ENCODE data around the gene GOSR1. TPM values are rescaled to one million over a fixed set of nuclear protein-coding genes. Genes with fewer than 3 reads are reported as not detected.
"Not testable (repeated sequence)": the region's sequence is repeated elsewhere in the genome, so short reads cannot be mapped to it uniquely, and the experiment has no call there.

The GOSR1 gene
- total RNA-seq, 1 donor from 2014 or later: 35.3 TPM

GRCh38 chr17:30534938-30535921, 58.0 kb downstream of the GOSR1 start:
- intact Hi-C loops (cut with DNase I): no loop called here
- DNase-seq (ENCODE audit: low spot score): no peak

DNA sequence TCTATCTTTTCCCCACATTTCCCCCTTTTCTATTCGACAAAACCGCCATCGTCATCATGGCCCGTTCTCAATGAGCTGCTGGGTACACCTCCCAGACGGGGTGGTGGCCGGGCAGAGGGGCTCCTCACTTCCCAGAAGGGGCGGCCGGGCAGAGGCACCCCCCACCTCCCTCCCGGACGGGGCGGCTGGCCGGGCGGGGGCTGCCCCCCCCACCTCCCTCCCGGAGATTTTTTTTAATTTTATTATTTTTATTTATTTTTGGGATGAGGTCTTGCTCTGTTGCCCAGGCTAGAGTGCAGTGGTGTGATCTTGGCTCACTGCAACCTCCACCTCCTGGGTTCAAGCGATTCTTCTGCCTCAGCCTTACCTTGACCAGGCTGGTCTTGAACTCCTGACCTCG, 59.6 kb downstream of the GOSR1 start:
- not testable (repeated sequence) for DNase-seq (ENCODE audit: low spot score)

DNA sequence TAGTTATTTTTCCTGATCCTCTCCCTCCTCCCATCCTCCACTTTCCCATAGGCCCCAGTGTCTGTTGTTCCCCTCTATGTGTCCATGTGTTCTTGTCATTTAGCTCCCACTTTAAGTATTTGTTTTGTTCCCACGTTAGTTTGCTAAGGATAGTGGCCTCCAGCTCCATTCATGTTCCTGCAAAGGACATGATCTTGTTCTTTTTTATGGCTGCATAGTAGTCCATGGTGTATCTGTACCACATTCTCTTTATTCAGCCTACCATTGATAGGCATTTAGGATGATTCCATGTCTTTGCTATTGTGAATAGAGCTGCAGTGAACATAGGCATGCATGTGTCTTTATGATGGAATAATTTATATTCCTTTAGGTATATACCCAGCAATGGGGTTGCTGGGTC, 60.5 kb downstream of the GOSR1 start:
- DNase-seq (ENCODE audit: low spot score); intact Hi-C loops (cut with DNase I): not testable (repeated sequence)

More for the DNA sequence above, 59.6 kb downstream of the GOSR1 start:
- intact Hi-C loops (cut with DNase I): not testable (repeated sequence)

- intact Hi-C loops (cut with DNase I): loop anchor here (10.0 kb wide), 1 partner anchor 197 kb away; no protein-coding TSS in a partner anchor
- no peak for DNase-seq (ENCODE audit: low spot score)
Measured at GRCh38 chr17:30541802-30542201, 64.6 kb downstream of the GOSR1 start.

DNA sequence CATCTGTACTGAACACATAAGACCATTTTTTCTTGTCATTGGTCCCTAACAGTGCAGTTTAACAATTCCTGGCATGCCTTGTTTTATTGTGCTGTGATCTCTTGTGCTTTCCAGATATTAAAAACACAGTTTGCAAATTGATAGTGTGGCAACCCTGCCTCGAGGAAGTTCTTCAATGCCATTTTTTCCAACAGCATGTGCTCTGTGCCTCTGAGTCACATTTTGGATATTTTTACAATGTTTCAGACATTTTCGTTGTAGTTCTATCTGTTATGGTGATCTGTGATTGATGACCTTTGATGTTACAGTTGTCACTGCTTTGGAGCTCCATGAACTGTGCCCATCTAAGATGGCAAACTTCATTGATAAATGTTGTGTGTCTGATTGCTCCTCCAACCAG, 66.2 kb downstream of the GOSR1 start:
- DNase-seq (ENCODE audit: low spot score): no peak
- intact Hi-C loops (cut with DNase I): loop anchor here (10.0 kb wide), 1 partner anchor 199 kb away; no protein-coding TSS in a partner anchor

DNA sequence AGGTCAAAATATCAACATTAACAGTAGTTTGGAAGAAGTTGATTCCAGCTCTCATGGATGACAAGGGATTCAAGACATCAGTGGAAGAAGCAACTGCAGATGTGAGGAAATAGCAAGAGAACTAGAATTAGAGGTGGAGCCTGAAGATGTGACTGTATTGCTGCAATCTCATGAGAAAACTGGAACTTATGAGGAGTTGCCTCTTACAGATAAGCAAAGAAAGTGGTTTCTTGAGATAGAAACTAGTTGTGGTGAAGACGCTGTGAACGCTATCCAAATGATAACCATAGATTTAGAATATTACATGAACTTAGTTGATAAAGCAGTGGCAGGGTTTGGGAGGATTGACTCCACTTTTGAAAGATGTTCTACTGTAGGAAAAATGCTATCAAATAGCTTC, 67.8 kb downstream of the GOSR1 start:
- intact Hi-C loops (cut with DNase I): loop anchor here (10.0 kb wide), 1 partner anchor 200 kb away; no protein-coding TSS in a partner anchor

DNA sequence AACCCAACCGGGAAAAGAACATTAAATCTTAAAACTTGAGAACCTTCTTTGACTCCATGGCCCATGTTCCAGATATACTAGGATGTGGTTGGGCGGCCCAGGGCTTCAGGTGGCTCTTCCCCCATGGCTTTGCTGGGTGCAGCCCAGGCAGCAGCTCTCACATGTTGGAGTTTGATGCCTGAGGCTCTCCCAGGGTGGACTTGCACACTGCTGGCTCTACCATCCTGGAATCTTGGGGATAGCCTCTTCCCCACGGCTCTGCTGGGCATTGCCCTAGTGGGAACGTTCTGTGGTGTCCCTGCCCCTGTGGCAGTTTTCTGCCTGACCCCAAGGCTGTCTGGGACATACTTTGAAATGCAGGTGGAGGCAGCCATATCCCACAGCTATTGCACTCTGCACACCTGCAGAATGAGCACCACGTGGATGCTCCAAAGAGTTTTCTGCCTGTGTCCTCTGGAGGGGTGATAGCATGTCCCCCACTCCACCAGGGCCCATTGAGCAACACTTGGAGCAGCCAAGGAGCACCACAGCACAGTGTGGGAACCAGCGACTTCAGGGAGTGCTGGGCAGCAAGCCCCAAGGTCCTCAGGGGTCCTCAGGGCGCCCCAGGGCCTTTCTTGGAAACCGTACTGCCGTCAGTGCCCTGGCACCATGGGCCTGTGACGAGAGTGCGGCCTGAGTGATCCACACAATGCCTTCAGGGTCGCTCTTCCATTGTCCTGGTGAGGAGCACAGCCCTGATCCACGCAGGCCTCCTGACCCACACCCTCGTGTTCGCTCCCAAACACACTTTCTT, 70.8 kb downstream of the GOSR1 start:
- DNase-seq (ENCODE audit: low spot score): no peak
- intact Hi-C loops (cut with DNase I): loop anchor here (10.0 kb wide), 1 partner anchor 203 kb away; no protein-coding TSS in a partner anchor

More for the DNA sequence above, 67.8 kb downstream of the GOSR1 start:
- DNase-seq (ENCODE audit: low spot score): no peak

GRCh38 chr17:30549181-30549580, 72.0 kb downstream of the GOSR1 start:
- intact Hi-C loops (cut with DNase I): loop anchor here (10.0 kb wide), 1 partner anchor 204 kb away; no protein-coding TSS in a partner anchor

DNA sequence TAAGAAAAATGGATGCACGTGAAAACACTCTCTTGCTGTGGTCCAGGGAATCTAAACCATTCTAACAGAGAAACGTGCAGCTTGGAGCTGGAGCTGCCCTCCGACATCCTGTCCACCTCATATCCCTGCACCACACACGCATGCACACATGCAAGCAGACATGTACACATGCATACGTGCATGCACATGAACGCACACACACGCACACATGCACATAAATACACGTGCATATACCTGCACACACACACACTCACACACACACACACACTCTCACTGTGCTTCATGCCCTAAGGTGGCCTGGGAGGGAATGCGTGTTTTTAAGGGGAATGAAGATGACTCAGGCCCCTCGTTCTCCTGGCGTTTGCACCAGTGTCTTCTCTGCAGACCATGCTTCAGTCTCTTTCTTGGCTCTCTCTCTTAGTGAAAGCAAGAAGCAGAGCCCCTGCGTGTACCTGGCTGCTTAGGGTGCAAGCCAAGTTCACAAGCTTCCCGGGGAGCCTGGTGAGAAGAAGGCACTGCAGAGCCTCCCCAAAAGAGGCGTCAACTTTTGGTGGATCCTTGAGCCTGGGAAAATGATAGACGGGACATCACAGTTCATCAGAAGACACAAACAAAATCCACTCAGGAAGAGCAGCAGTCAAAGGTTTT, 72.8 kb downstream of the GOSR1 start:
- intact Hi-C loops (cut with DNase I): loop anchor here (10.0 kb wide), 1 partner anchor 205 kb away; no protein-coding TSS in a partner anchor
- no peak for DNase-seq (ENCODE audit: low spot score)

More at GRCh38 chr17:30549181-30549580, 72.0 kb downstream of the GOSR1 start:
- not testable (repeated sequence) for DNase-seq (ENCODE audit: low spot score)

GRCh38 chr17:30550512-30551273, 73.5 kb downstream of the GOSR1 start:
- intact Hi-C loops (cut with DNase I): no loop called here
- DNase-seq (ENCODE audit: low spot score): no peak

GRCh38 chr17:30551274-30551995, 74.2 kb downstream of the GOSR1 start:
- intact Hi-C loops (cut with DNase I); DNase-seq (ENCODE audit: low spot score): not testable (repeated sequence)

GRCh38 chr17:30551996-30552339, 74.8 kb downstream of the GOSR1 start:
- intact Hi-C loops (cut with DNase I): no loop called here
- no peak for DNase-seq (ENCODE audit: low spot score)

- intact Hi-C loops (cut with DNase I): no loop called here
- no peak for DNase-seq (ENCODE audit: low spot score)
Measured at GRCh38 chr17:30552994-30553566, 75.9 kb downstream of the GOSR1 start.

- intact Hi-C loops (cut with DNase I); DNase-seq (ENCODE audit: low spot score): not testable (repeated sequence)
Measured at GRCh38 chr17:30553823-30554440, 76.7 kb downstream of the GOSR1 start.

DNA sequence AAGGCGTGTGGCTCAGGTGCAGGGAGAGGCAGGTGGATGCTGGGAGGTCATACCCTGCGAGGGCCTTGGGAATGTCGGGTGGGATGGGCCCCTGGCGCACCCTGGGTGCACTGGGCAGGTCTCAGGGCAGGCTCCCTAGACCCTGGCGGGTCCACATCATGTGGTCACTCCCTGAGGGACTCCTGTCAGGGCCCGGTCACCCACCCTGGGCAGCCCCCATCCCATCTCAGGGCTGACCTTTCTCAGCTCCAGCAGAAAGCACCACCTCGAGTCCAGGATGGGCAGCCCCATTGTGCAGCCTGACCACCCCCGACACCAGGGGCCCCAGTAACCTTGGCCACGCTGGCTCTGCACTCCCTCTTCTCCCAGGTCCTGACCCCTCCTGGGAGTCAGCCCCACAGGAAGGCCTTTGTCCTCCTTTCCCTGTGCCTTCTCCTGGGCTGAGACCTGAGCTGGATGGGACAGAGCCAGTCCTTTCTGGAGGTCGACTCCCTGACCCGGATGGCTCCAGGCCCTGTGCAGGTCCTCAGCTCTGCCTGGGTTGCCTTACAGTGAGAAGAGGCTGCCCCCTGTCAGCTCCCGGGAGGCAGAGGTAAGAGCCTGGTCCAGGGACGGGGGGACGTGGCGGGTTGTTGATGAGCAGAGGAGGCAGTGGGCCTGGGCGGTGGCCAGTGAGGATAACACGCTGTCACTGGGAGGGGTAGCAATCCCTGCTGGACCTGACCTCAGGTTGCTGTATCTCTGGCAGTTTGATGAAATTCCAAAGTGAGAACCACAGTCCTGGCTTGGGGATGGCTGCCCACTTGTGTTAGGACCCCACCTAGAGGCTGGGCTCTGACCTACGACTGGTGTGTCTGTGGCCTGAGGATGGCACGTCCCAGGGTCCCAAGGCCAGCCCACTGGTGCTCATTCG, 77.9 kb downstream of the GOSR1 start:
- intact Hi-C loops (cut with DNase I): no loop called here
- DNase-seq (ENCODE audit: low spot score): peak; percentile 68

GRCh38 chr17:30555942-30556341, 78.7 kb downstream of the GOSR1 start:
- no peak for DNase-seq (ENCODE audit: low spot score)
- intact Hi-C loops (cut with DNase I): no loop called here
